Esophagus mucosa (tissue), 1 donor: ENCODE data around the gene LSS. TPM values are rescaled to one million over a fixed set of nuclear protein-coding genes. Genes with fewer than 3 reads are reported as not detected.

Experiments
- ATAC-seq: fragments of 200-7000 bp; cut with Tn5 transposase; one replicate; pipeline ENCODE4 v1.9.1; 2020
- total RNA-seq: library from RNA; stranded (reverse); gene quantifications from one replicate; pipeline ENCODE4 v1.2.4, GENCODE V29; 2023
- donor health status: DM: yes; HTN: yes; CAD: no.

The LSS gene
- 92.6 TPM for total RNA-seq

GRCh38 chr21:46228345-46229051 lies at the start of gene LSS:
TSS of gene LSS (minus strand) at chr21:46228774. CDS start at chr21:46228745, 29 bp downstream.
- ATAC-seq, result peak; percentile 93

- ATAC-seq, result no peak
These were observed 46.3 kb upstream of the LSS start for GRCh38 chr21:46274797-46275390.

DNA sequence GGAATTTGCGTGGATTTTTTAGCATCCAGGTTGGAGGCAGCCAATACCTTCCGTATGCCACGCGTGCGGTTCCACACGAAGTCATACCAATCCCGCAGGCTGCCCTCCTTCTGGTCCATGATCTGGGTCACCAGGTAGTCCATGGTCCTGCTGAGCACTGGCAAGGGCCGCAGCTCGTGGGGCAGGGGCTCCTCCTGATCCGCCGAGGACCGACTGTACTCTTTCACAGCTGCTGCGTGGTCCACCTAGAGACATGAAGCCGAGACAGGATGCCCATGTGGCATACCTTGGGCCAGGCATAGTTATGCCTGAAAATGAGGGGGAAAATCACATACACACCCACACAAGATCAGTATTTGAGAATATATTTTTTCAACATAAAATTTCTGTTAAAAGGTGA lies 44.8 kb upstream of the LSS start:
- ATAC-seq, result no peak

DNA sequence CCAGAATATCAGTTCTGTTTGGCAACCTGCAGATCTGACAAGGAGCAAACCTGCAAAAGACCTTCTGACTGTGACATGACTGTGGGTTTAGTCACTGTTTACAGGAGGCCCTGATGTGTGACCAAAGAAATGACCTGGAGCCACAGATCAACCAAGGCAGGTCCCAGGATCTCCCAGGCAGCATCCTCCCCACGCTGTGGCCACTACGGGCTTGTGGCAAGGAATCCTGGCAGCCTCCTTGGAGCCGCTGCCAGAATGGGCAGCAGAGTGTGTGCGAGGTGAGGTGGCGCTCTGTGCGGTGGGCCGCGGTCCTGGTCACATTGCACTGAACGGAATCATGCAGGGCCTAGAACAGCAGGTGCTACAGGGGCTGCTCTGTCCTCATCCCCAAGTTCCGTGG lies 40.9 kb upstream of the LSS start:
- peak; percentile 39 for ATAC-seq

GRCh38 chr21:46268371-46268770 lies 39.8 kb upstream of the LSS start:
- ATAC-seq, result no peak

GRCh38 chr21:46266946-46267345 lies 38.4 kb upstream of the LSS start:
- no peak for ATAC-seq

GRCh38 chr21:46265736-46266525 lies 37.4 kb upstream of the LSS start:
- no peak for ATAC-seq

- ATAC-seq, result peak; percentile 42
These were observed 36.1 kb upstream of the LSS start for GRCh38 chr21:46264690-46265144.

DNA sequence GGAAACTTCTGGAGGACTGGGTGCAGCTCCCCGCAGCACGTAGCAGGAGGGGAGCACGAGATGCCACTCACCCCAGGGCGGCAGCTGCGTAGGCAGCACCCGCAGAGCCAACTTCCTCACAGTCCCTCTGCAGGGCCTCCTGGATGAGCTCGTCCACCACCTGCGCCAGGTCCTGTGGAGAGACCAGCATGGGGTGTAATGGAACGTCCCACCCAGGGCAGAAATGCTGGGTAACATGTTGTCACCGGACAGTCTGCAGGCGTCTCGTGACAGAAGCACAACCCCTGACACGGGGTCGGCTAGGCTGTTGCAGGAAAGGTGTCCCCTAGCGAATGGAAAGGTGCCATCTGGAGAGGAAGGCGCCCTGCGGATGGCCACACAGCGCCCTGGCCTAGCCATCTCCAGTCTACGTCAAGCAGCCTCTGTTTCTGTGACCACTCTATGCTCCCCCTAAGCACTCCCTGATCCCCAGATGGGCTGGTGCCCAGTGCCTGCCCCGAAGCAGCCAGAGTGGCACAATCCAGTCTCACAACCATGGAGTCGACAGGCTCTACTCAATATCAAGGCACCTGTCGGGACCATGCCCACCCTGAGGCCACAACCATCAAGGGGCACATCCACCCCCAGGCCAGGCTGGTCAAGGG lies 35.6 kb upstream of the LSS start:
- peak; percentile 24 for ATAC-seq

- no peak for ATAC-seq
These were observed 28.0 kb upstream of the LSS start for GRCh38 chr21:46256501-46256994.

GRCh38 chr21:46255758-46256337 lies 27.3 kb upstream of the LSS start:
- no peak for ATAC-seq

- ATAC-seq, result no peak
These were observed 26.6 kb upstream of the LSS start for GRCh38 chr21:46255166-46255565.

DNA sequence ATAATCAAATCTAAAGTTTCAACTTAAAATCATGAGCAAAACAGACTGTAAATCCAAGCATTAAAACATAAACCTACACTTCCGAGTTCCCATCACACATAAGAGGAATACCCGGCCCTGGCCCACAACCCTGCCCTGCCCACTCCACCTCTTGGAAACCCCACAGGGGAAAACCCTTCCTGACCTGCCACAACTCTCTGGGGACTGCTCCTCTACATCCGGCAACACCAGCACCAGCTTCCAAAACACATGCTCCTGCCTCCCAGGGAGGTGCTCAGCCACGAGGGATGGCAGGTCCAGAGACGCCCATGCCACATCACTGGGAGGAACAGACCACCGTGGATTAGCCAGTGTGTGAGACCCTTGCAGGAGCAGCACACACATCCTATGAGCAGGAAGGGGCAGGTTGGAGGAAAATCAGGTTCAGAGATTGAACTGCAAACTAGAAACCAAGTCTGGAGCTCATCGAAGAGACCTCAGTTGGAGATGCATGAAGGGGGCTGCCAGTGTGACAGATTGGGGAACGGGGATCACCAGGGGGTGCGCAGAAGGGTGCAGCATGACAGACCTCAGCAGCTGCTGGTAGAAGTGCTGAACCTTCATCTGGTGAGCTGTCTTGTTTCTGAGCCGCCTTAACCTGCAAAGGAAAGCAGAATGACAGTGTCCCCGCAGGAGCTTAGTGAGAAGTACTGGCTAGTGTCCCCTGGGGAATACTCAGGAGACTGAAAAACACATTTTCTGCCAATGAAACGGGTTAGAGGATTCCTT lies 25.8 kb upstream of the LSS start:
- no peak for ATAC-seq

- ATAC-seq, result no peak
These were observed 25.1 kb upstream of the LSS start for GRCh38 chr21:46253610-46254124.

DNA sequence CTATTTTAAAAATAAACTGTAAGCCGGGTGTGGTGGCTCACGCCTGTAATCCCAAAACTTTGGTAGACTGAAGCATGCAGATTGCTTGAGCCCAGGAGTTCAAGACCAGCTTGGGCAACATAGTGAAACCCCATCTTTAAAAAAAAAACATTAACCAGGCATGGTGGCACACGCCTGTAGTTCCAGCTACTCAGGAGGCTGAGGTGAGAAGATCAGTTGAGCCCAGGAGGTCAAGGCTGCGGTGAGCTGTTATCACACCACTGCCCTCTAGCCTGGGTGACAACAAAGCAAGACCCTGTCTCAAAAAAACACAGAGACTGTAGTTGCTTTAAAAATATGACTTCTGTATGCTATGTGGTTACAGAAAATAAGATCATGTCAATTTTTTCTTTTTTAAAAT lies 24.3 kb upstream of the LSS start:
- ATAC-seq, result no peak

- ATAC-seq, result peak; percentile 27
These were observed 21.7 kb upstream of the LSS start for GRCh38 chr21:46250146-46250725.

GRCh38 chr21:46248827-46249226 lies 20.3 kb upstream of the LSS start:
- no peak for ATAC-seq

GRCh38 chr21:46248422-46248782 lies 19.8 kb upstream of the LSS start:
- no peak for ATAC-seq

GRCh38 chr21:46247699-46248421 lies 19.3 kb upstream of the LSS start:
- ATAC-seq, result no peak

DNA sequence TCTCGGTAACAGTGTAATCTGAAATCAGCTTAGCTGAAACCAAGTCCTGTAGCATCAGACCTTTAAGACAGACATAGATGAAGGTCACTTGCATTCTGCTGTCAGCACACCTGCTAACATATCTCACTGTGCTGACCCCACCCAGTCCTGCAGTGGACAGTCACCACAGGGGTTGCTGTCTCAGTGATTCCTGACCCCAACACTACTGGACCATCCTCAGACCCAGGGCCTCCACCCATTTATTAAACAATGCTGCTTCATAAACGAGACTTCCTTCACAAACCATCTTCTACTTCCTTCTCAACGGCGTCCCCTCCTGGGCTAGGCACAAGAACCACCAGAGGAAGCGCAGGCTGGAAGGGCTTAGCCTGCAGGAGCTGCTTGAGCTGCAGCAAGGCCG lies 17.8 kb upstream of the LSS start:
- no peak for ATAC-seq
